Measurements from ENCODE around the gene MPV17L2.

The MPV17L2 gene

DNA sequence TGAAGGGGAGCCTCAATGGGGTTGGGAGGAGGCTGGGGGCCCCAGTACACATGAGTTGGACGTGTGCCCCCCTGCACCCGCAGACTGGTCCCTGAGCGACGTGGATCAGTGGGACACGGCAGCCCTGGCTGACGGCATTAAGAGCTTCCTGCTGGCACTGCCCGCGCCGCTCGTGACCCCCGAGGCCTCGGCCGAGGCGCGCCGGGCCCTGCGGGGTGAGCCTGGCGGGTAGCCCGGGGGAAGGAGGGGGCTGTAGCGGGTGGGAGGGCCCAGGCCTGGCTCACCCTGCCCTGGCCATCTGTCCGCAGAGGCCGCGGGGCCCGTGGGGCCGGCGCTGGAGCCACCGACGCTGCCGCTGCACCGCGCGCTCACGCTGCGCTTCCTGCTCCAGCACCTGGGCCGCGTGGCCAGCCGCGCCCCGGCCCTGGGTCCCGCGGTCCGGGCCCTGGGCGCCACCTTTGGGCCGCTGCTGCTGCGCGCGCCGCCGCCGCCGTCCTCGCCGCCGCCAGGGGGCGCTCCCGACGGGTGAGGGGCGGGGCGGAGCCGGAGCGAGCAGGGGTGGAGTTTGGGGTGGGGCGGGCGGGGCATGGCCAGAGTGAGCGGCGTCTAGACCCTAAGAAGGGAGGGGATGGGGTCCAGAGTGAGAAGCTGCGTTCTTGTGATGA, 31.9 kb upstream of the MPV17L2 start:
- peak; percentile 75 for DNase-seq

DNA sequence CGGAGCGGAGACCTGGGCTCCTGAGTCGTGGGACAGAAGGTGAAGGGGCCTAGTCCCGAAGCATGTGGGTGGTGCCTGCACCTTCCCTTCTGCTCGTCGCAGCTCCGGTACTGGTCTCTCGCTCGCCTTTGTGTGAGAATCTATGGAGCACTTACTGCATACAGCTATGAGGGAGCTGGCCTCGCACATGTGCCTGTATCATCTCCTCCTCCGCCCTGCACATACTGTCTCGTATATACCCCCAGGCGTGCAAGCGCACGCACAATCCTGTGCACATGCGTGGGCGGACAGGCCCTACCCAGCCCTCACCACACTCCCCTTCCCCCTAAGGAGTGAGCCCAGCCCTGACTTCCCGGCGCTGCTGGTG, 31.4 kb upstream of the MPV17L2 start:
- DNase-seq = no peak

DNA sequence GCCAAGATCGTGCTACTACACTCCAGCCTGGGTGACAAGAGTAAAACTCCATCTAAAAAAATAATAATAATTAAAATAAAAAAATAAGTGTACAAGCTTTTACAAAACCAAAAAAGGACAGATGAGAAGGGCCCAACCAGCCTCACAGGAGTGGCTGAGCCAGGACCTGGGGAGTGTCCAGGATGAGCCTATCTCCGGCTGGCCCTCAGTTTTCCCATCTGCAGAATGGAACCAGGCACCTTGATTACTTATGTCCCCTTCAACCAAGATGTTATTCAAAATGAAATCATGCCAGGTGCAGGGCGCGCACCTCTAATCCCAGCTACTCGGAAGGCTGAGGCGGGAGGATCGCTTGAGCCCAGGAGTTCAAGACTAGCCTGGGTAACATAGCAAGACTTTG, 28.9 kb upstream of the MPV17L2 start:
- no peak for DNase-seq

DNA sequence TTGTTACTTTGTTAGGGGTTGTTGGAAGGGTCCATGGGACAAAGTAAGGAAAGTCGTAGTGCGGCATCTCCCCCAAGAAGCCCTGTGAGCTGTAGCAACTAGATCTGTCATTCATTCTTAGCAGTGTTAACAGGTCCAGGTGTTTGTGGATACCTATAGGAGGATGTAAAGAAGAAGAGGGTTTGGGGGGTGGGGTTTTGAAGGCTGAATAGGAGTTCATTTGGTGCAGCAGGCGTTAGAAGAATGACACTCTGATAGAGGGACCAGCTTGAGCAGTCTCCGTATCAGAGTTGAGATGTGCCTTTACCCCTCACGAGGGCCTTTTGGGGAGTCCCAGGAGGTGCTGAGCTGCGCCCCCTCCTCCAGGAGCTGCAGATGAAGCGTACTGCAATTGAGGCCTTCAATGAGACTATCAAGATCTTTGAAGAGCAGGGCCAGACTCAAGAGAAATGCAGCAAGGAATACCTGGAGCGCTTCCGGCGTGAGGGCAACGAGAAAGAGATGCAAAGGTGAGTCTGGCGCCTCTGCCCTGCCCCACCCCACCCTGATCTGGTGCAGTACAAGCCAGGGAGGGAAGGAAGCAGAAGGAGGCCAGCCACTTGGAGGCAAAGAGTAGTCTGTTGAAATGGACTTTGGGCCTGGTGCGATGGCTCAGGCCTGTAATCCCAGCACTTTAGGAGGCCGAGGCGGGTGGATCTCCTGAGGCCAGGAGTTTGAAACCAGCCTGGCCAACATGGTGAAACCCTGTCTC, 27.0 kb upstream of the MPV17L2 start:
- no peak for DNase-seq

DNA sequence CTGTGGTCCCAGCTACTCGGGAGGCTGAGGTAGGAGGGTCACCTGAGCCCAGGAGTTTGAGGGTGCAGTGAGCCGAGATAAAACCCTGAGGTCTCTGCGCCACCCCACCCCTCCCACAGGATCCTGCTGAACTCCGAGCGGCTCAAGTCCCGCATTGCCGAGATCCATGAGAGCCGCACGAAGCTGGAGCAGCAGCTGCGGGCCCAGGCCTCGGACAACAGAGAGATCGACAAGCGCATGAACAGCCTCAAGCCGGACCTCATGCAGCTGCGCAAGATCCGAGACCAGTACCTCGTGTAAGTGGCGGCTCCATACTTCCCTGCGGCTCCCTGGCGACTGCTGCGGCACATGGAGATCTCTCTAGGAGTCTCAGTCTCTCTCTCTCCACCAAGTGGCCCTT, 26.0 kb upstream of the MPV17L2 start:
- no peak for DNase-seq

DNA sequence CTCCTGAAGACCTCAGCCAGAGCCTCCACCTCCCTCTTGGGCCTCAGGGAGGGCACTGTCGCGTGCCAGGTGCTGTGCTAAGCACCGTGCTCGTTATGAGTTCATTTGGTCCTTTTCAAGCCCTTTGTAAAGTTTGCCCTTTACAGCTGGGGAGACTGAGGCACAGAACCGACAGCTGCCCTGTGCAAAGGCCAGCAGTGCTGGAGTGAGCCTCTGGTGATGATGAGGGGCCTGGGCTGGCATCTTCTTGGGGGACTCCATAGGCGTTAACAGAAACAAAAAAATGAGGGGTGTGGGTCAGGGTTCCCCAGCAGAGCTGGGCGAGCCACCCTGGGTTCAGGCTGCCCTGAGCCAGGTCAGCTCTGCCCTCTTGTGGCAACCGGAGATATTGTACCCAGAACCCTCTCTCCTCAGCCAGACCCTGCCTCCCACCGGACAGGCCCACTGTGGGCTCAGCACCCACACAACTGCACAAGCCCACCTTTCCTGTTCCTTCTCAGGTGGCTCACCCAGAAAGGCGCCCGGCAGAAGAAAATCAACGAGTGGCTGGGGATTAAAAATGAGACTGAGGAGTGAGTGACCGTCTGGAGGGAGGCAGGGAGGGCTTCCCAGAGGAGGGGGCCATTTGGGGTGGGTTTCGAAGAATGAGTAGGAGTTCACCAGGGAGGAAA, 24.9 kb upstream of the MPV17L2 start:
- peak; percentile 64 for DNase-seq

DNA sequence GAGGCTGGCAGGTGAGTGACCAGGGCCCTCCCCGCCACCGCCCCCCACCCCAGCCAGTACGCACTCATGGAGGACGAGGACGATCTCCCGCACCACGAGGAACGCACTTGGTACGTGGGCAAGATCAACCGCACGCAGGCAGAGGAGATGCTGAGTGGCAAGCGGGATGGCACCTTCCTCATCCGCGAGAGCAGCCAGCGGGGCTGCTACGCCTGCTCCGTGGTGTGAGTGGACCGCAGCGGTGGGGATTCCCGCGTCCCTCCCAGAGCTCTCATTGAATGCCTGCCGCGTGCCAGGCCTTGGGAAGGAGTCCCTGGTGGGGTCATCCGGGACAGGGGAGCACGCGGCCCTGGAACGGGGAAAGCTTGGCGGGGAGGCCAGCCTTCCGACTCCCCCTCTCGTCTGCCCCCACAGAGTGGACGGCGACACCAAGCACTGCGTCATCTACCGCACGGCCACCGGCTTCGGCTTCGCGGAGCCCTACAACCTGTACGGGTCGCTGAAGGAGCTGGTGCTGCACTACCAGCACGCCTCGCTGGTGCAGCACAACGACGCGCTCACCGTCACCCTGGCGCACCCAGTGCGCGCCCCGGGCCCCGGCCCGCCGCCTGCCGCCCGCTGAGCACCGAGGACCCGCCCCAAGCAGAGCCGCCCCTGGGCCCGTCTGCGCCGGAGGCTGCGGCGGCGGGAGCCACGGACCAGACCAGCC, 24.2 kb upstream of the MPV17L2 start:
- DNase-seq = no peak

DNA sequence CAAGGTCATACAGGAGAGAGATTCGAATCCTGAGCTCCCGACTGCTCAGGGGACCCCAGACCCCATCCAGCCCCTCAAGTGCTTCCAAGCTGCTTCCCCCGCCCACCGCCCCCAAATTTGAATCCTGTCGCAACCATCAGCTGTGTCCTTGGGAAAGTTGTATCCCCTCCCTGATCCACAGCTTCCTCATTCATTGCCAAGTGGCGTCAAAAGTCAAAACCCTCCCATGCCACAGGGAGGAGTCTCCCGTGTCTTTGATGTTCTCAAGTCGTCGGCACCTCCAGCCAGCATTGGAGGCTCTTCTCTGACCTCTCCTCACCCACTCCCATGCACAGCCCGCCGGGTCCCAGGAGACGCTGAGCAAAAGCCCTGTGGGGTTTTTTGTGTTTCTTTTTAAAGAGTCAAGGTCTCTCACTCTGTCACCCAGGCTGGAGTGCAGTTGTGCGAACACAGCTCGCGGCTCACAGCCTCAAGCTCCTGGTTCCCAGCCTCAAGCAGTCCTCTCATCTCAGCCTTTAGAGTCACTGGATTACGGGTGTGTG, 22.2 kb upstream of the MPV17L2 start:
- no peak for DNase-seq

DNA sequence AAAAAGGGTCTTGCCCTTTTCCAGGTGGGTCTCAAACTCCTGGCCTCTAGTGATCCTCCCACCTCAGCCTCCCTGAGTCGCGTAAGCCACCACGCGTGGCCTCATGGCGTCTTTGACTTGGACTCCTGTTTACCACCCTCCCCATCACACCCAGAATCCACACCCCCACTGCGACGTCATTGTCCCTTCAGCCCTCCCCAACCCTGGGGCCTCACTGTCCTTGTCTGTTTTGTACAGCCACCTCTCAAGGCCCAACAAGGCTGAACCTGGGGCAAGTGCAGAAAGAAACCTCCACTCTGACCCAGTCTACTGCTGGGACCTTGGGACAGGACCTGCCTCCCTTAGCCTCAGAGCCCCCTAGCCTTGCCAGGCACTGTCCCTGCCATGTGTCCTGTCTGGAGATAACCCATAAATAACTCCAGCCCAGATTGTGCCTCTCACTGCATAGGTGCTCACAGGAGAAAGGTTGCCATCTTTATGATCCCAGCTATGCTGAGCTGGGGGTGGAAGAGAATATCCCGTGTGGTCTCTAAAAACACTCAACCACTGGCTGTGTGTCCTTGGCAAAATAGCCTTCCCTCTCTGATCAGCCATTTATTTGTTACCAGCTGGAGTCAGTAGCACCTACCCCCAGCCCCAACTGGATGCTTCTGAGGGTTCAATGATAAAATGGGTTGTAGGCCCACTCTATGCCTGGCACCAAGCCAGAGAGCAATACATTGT, 21.3 kb upstream of the MPV17L2 start:
- DNase-seq = no peak

DNA sequence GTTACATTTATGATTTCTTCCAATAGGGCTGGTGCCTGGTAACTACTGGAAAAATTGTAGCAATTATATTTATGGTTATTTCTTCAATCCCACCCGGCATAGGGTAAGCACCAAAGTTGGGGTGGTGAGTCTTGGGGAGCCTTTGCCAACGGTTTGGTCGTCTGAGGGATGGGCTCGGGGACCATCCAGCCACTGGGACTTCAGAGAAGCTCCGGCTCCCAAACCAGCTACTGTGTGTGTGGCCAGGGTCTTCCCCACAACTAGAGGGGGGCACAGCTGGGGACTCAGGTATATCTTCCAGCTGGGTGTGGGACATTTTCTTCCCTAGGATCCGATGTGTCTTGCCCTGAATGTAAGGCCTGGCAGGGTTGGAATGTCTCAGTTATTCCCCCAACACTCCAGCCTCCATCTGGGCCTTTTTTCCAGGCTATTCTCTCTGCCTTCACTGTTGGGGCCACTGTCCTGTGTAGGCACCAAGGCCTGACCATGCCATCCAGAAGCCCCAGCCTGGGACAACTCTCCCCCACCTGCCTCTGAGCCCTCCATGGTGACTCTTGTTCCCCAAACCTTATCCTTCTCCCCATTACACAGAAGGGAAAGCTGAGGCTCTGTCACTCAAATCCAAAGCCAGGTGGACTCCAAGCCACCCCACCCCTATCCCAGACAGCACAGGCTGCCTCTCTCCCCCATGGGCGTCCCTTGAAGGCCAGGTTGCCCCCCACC, 20.5 kb upstream of the MPV17L2 start:
- DNase-seq = no peak

DNA sequence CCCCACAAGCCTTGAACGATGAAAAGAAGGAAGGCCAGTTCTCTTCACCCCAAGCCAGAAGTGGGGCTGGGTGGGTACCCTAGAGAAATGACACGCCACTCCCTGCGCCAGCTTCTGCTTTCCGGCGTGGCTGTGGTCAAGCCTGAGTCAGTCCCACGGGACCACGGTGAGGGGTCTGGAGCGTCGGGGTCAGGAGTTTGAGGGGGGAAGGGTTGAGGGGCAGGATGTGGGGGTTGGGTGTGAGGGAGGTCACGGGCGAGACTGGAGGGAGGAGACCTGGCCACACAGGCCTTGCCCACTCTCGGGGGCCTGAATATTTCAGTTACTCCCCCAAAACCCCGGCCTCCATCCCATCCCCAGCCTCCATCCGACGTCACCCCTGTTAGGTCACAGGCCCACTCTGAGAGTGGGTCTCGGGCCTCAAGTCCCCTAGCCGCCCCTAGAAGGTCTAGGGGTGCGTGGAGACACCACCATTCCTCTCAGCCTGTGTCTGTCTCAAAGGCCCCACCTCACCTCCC, 19.9 kb upstream of the MPV17L2 start:
- no peak for DNase-seq

DNA sequence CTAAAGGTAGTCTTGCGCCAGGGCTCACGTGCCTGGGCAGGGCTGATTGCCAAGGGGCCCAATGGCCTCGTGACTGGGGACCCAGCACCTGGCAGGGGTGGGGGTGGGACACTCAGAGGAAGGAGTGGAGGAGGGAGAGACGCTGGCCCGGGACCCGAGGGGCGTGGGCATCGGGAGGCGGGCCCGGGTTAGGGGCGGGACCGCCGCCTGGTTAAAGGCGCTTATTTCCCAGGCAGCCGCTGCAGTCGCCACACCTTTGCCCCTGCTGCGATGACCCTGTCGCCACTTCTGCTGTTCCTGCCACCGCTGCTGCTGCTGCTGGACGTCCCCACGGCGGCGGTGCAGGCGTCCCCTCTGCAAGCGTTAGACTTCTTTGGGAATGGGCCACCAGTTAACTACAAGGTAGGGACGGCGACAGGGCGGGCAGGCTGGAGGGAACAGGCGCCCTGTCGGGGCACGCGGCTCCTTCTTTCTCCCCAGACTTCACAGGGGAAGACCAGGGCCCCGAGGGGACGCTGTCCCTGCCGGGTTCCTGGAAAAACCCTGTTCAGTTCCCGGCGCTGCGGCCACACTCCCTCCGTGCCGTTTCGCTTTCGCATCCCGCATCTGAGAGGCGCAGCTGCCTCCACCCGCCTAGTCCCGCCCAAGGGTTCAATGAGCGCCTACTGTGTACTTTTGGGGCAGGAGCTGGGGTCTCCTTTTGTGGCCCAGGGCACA, 19.3 kb upstream of the MPV17L2 start, which contains the start of gene IFI30:
IFI30 (plus strand) TSS at position 242 of the 717 bp plus-strand sequence; CDS start at position 271, 29 bp downstream.
- peak; percentile 68 for DNase-seq

DNA sequence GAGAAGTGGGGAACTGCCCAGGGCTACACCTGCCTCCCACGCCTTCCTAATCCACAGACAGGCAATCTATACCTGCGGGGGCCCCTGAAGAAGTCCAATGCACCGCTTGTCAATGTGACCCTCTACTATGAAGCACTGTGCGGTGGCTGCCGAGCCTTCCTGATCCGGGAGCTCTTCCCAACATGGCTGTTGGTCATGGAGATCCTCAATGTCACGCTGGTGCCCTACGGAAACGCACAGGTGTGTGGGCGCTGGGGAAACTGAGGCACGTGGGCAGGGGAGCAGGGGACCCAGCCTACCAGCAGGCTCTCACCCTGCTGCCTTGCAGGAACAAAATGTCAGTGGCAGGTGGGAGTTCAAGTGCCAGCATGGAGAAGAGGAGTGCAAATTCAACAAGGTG, 18.0 kb upstream of the MPV17L2 start:
- DNase-seq = no peak

DNA sequence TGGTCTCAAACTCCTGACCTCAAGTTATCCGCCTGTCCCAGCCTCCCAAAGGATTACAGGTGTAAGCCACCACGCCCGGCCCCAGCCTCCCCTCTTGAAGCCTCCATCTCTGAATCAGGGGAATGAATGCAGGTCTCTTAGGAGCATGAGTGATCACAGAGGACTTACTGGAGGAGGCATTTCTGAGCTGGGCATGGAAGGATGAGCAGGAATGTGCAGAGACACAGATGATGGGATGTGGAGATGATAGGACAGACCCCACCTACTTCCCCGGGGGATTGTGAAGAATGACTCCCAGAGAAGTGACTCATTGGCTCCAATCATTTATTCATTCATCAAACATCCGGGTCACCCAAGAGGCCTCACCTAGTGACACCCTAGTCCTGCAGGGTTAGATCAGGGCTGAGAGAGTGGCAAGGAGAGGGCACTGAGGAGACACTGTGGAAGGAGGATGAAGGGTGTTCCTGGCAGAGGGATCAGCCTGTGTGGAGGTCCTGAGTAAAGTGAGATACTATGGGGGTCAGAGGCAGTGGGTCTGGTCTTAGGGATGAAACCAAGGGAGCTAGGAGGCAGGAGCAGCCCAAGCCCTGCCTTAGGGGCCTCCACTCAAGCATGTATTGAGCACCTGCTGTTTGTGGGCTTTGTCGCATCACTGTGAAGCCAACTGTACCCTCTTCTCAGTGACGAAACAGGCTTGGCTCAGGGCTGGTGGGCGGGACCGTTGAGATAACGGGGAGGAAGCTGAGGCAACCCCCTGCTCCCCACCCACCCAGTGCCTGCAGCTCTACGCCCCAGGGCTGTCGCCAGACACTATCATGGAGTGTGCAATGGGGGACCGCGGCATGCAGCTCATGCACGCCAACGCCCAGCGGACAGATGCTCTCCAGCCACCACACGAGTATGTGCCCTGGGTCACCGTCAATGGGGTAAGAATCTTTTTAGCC, 16.4 kb upstream of the MPV17L2 start:
- no peak for DNase-seq

DNA sequence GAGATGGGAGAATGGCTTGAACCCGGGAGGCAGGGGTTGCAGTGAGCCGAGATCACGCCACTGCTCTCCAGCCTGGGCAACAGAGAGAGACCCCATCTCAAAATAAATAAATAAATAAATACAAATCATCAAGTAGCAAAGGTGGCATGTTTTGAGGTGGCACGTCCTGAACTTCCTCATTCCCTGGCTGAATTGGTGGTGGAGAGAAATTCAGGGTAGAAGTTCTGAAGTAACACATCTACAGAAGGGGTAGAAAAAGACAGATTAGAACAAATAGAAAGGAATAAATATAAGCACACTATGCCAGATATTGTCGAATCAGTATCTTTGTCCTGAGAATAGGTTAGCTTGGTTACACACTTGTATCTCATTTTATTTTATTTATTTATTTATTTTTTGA, 13.1 kb upstream of the MPV17L2 start:
- no peak for DNase-seq

DNA sequence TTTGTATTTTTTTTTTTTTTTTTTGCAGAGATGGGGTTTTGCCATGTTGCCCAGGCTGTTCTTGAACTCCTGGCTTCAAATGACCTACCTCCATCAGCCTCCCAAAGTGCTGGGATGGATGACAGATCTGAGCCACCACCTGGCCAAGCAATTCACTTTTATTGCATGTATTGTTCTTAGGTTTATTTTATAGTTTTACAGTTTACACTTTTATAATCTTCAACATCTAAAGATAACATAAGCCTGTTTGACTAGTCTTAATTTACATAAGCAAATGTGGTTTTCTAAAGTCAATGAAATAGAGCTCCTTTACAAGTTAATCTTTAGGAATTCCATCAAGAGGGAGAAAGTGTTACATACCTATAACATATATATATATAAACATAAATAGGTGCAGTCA, 9.5 kb upstream of the MPV17L2 start:
- DNase-seq = no peak

DNA sequence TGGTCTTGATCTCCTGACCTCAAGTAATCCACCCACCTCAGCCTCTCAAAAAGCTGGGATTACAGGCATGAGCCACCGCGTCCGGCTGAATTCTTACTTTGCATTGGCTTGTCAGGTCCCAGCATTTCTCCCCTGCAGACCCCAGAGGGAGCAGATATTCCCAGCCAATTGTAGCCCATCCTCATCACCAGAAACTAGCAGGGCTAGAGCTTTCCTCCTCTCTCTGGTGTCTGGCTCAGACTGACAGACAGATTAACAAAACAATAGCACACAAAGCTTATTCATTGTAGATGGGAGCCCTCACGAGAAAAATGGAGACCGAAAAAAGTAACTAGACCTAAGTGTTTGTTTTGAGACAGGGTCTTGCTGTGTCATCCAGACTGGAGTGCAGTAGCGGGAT, 7.5 kb upstream of the MPV17L2 start:
- DNase-seq = no peak

DNA sequence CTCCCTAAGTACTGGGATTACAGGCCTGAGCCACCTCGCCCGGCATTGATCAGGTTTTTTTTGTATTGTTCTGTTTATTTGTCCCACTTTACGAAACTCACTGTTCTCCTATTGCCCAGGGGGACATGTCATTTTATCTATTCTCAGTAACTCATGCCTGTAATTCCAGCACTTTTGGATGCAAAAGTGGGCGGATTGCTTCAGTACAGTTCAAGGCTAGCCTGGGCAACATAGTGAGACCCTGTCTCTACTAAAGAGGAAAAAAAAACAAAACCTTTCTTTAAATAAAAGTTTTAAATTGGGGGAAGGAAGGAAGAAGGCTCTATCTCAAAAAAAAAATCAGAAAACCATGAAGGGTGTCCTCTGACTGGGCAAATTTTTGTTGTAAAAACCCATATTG, 2.7 kb upstream of the MPV17L2 start:
- DNase-seq = no peak

DNA sequence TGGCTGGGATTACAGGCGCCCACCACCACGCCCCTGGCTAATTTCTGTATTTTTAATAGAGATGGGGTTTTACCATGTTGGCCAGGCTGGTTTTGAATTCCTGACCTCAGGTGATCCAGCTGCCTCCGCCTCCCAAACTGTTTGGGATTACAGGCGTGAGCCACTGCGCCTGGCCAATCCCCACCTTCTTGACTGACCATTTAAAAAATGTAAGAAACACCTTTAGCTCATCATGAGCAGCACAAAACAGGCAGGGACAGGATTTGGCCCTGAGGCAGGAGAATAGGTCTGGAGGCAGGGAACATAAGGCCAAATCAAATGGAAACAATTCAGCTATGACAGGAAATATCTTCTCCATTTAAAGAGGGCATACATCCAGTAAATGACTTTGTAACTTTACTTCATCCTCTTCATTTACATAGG, 1.4 kb upstream of the MPV17L2 start:
- DNase-seq = no peak
